GM12878 (cell line): ENCODE data around the gene POLD4. TPM values are rescaled to one million over a fixed set of nuclear protein-coding genes. Genes with fewer than 3 reads are reported as not detected.
A peak's percentile ranks its signal among the peaks of the same experiment; 100 is the strongest.

Experiments
- ATAC-seq: fragments of 200-7000 bp; cut with Tn5 transposase; 3 replicates; pipeline ENCODE4 v1.9.1; 2020; ENCODE audit warnings: mild to moderate bottlenecking, moderate library complexity
- BruUV-seq: library from RNA; stranded (reverse); fragments of 400-500 nt; replicated peaks from 2 replicates; lab custom pipeline; 2021; lab: Mats Ljungman, UMichigan
- CTCF ChIA-PET: fragments of 300-600 bp; sonication (Branson Sonifier 250); formaldehyde crosslinking; extraction: SDS; loops from one replicate; lab custom pipeline; 2021; ENCODE audit warnings: inconsistent platforms; lab: Yijun Ruan, JAX
- POLR2A ChIA-PET: fragments of 350-600 bp; formaldehyde crosslinking; extraction: SDS; loops from one replicate; lab custom pipeline; 2021; ENCODE audit warnings: inconsistent platforms; lab: Charles Lee
- RAD21 ChIA-PET: fragments of 300-600 bp; sonication (Branson Sonifier 250); formaldehyde crosslinking; loops from one replicate; lab custom pipeline; 2023; ENCODE audit warnings: antibody characterized with exemption; ENCODE audit not compliant: unreplicated experiment; lab: Charles Lee
- SMC1A ChIA-PET: fragments of 300-600 bp; sonication (Branson Sonifier 250); formaldehyde crosslinking; loops from one replicate; lab custom pipeline; 2023; ENCODE audit not compliant: unreplicated experiment, uncharacterized antibody; lab: Charles Lee
- DNase-seq: peaks from one replicate; pipeline ENCODE4 v3.0.0-alpha.2; 2011; ENCODE audit warnings: low read depth, low spot score
- FAIRE-seq: peaks from 3 replicates; lab custom pipeline; 2011; peaks lifted over from hg19 to GRCh38; lab: Jason Lieb, UNC
- H2AFZ ChIP-seq: 2 replicates; pipeline ENCODE4 v1.6.0; 2011; ENCODE audit warnings: low read depth, low read length, control low read depth; ENCODE audit not compliant: control insufficient read depth
- H3K27ac ChIP-seq: 2 replicates; pipeline ENCODE4 v1.5.1; 2011; ENCODE audit warnings: control low read depth; ENCODE audit not compliant: control insufficient read depth, insufficient read depth
- H3K27me3 ChIP-seq, 2 experiments: replicated peaks in 1 of 2; 2 replicates each; pipeline versions ENCODE4 v1.6.0 to v1.6.1; 2011; ENCODE audit warnings: low read length in 1 of 2; ENCODE audit not compliant: control insufficient read depth in 2 of 2, insufficient read depth in 2 of 2
- H3K36me3 ChIP-seq, 2 experiments: 2 replicates each; pipeline ENCODE4 v1.5.1; 2011; ENCODE audit warnings: low read length in 1 of 2; ENCODE audit not compliant: control insufficient read depth in 2 of 2, insufficient read depth in 2 of 2
- H3K4me1 ChIP-seq: 2 replicates; pipeline ENCODE4 v1.6.1; 2011; ENCODE audit warnings: mild to moderate bottlenecking, low read length, moderate library complexity, mixed read lengths; ENCODE audit not compliant: control insufficient read depth, insufficient read depth
- H3K4me2 ChIP-seq: 2 replicates; pipeline ENCODE4 v1.6.0; 2011; ENCODE audit warnings: control low read depth; ENCODE audit not compliant: control insufficient read depth, insufficient read depth
- H3K4me3 ChIP-seq: fragments of 200-600 bp; sonication (generic); 2 replicates; pipeline ENCODE4 v1.5.1; 2016
- H3K79me2 ChIP-seq: 2 replicates; pipeline ENCODE4 v1.6.0; 2011; ENCODE audit warnings: low read length; ENCODE audit not compliant: control insufficient read depth, insufficient read depth
- H3K9ac ChIP-seq: 2 replicates; pipeline ENCODE4 v1.8.0; 2011; ENCODE audit warnings: low read length, control low read depth, mixed read lengths; ENCODE audit not compliant: control insufficient read depth, insufficient read depth
- H3K9me3 ChIP-seq: replicated peaks from 3 replicates; pipeline ENCODE4 v1.5.1; 2011; ENCODE audit warnings: mild to moderate bottlenecking, low read length; ENCODE audit not compliant: control insufficient read depth, insufficient read depth
- H4K20me1 ChIP-seq: 2 replicates; pipeline ENCODE4 v1.6.0; 2011; ENCODE audit not compliant: control insufficient read depth, insufficient read depth
- BCL11A ChIP-seq: IDR thresholded peaks from 2 replicates; pipeline ENCODE4 v1.6.1; 2011; ENCODE audit warnings: low read depth, low read length
- BHLHE40 ChIP-seq, 2 experiments: fragments of 450-650 bp in 1 of 2; IDR thresholded peaks; 2 replicates each; pipeline ENCODE4 v1.6.1; 2011 to 2017; ENCODE audit warnings: low read depth in 2 of 2, borderline replicate concordance in 1 of 2, improper control_type of control experiment in 1 of 2, low read length in 1 of 2, mild to moderate bottlenecking in 1 of 2
- EZH2 ChIP-seq: IDR thresholded peaks from 2 replicates; pipeline ENCODE4 v1.6.1; 2012; ENCODE audit warnings: low read depth, mild to moderate bottlenecking, control low read depth, inconsistent platforms, low read length, borderline replicate concordance; ENCODE audit not compliant: control insufficient read depth
- GATAD2B ChIP-seq: fragments of 450-650 bp; conservative IDR thresholded peaks from 2 replicates; pipeline ENCODE4 v1.6.1; 2017; ENCODE audit warnings: low read depth, mild to moderate bottlenecking, moderate library complexity
- HDGF ChIP-seq: fragments of 450-650 bp; IDR thresholded peaks from 2 replicates; pipeline ENCODE4 v1.6.1; 2016; ENCODE audit warnings: antibody characterized with exemption
- PAX5 ChIP-seq: IDR thresholded peaks from 2 replicates; pipeline ENCODE4 v1.6.1; 2011; ENCODE audit warnings: low read depth, low read length, borderline replicate concordance
- TCF12 ChIP-seq: IDR thresholded peaks from 2 replicates; pipeline ENCODE4 v1.6.1; 2011; ENCODE audit warnings: low read depth, mild to moderate bottlenecking, low read length
- WRNIP1 ChIP-seq: IDR thresholded peaks from 2 replicates; pipeline ENCODE4 v1.6.1; 2011; ENCODE audit warnings: low read depth, low read length, improper control_type of control experiment, borderline replicate concordance
- WGBS: methylation state at CpG from one replicate; pipeline ENCODE4 v1.1.6; 2016; ENCODE audit warnings: low lambda C conversion rate; ENCODE audit not compliant: insufficient replicate concordance, insufficient coverage; ENCODE audit errors: missing lambda C conversion rate; 5-methylcytosine and 5-hydroxymethylcytosine counted together
- in situ Hi-C: fragments of 300-500 bp; cut with MboI; formaldehyde crosslinking; loops from 9 replicates; pipeline ENCODE4 v1.14.3; 2018; ENCODE audit warnings: mixed read lengths
- intact Hi-C: fragments of 100-400 bp; cut with micrococcal nuclease; formaldehyde crosslinking; loops from one replicate; pipeline ENCODE4 v1.14.2; 2022; ENCODE audit not compliant: unreplicated experiment
- polyA plus RNA-seq, 11 experiments: library from polyadenylated mRNA; depleted of rRNA in 4 of 11; unstranded in 6 of 11; stranded (reverse) in 5 of 11; fragments of >200 nt; fragmentation: Nextera tagmentation in 4 of 11; fragmentation: Illumina TruSeq in 1 of 11; extraction: Ambion mirVana in 4 of 11; extraction: Trizol in 1 of 11; gene quantifications; 1 replicate in 1 of 11; 2 replicates in 10 of 11; pipeline versions ENCODE4 v1.2.1 to v1.2.3, GENCODE V29; 2011 to 2016; ENCODE audit warnings: inconsistent platforms in 2 of 11, missing spikeins in 2 of 11, low read depth in 1 of 11
- total RNA-seq, 4 experiments: library from RNA; depleted of rRNA in 3 of 4; stranded (reverse); fragments of >200 nt in 3 of 4; fragmentation: Illumina TruSeq in 1 of 4; extraction: Trizol in 1 of 4; gene quantifications; 2 replicates each; pipeline versions ENCODE4 v1.2.1 to v1.2.3, GENCODE V29; 2013 to 2021
- TF ChIP-seq, protein P1 (sequence below): fragments of 450-650 bp; IDR thresholded peaks from 2 replicates; pipeline ENCODE4 v1.6.1; 2017; ENCODE audit warnings: mild to moderate bottlenecking

Gene POLD4
- total and polyA plus RNA-seq, 10 of the 15 experiments (the other 5 are each of a cell fraction or from before 2014, with no cell fraction given), result 8.1 to 176 (median 88.1) TPM

DNA sequence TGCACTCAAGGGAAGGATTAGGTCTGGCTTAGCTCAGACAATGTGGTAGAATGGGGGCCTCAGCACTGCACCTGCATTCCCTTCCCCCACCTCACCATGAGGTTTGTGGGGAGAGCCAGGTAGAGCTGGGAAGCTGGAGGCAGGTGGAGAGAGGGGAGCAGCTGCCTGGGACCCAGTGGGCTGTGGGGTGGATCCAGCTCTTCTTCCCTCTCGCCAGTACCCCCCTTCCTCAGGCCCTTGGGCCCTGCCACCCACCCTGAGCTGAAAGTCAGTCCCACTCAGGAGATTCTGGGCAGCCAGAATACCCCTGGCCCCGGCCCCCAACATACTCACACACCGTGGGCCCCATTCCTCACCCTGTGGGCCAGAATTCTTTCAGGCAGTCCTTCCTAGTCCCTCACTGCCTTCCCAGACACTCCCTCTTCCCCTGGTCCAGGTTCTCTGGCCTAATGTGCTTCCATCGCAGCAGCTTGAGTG is 3.1 kb upstream of the POLD4 start:
- Histone ChIP-seq H3K4me2 (peak overlapping the region; percentile 39), H3K4me3 (peak overlapping the region; percentile 51; the same call in 1 of the 2 replicates), H3K9me3 (no peaks in the 10 kb centered on the region), H3K79me2 (peaks cover 16% of the 10 kb centered on the region), H2AFZ (peak overlapping the region; percentile 70), H3K36me3 (no peaks in the 10 kb centered on the region), H3K27me3 (no peaks in the 10 kb centered on the region; a peak in 1 of 4 replicates), H3K27ac (peak overlapping the region; percentile 67)
- RAD21 ChIA-PET, result interaction anchor here (0.6 to 10.1 kb wide), 14 partner anchors 11 to 303 kb away, joined by 3 to 525 read pairs (median 4); partner anchors contain the start of genes CLCF1, PPP1CA, PTPRCAP and RAD9A
- no TSS peak for BruUV-seq
- 21% methylated on average over 4 of the region's 4 CpGs for WGBS
- intact Hi-C loops, result loop anchor here (2.0 kb wide), 2 partner anchors 14 to 150 kb away; no protein-coding TSS in a partner anchor
- TF ChIP-seq, protein P1, sequence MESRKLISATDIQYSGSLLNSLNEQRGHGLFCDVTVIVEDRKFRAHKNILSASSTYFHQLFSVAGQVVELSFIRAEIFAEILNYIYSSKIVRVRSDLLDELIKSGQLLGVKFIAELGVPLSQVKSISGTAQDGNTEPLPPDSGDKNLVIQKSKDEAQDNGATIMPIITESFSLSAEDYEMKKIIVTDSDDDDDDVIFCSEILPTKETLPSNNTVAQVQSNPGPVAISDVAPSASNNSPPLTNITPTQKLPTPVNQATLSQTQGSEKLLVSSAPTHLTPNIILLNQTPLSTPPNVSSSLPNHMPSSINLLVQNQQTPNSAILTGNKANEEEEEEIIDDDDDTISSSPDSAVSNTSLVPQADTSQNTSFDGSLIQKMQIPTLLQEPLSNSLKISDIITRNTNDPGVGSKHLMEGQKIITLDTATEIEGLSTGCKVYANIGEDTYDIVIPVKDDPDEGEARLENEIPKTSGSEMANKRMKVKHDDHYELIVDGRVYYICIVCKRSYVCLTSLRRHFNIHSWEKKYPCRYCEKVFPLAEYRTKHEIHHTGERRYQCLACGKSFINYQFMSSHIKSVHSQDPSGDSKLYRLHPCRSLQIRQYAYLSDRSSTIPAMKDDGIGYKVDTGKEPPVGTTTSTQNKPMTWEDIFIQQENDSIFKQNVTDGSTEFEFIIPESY, result no peak
- TF ChIP-seq GATAD2B (peak; percentile 13; the same call in 1 of the 2 replicates), WRNIP1 (no peak), EZH2 (no peak), BHLHE40 (IDR thresholded peaks at IDR 0.05; ENCODE audit: borderline replicate concordance in 1 of 2, low read depth in 2 of 2, low read length in 1 of 2) (0 out of 4 replicates have a peak, but pooled peaks of 1 of the 2 experiments have one; percentile 6), BCL11A (no peak), TCF12 (no peak), PAX5 (no peak), HDGF (peak; percentile 87; the same call in 1 of the 2 replicates)
- TF ChIP-seq, all 136 proteins: peak for 3
- ChIA-PET CTCF (interaction anchor here (0.6 to 26.2 kb wide), 13 partner anchors 9 to 638 kb away, joined by 3 to 1301 read pairs (median 4); partner anchors contain the start of genes CLCF1, PPP1CA and RAD9A), SMC1A (interaction anchor here (0.8 to 15.8 kb wide), 11 partner anchors 11 to 303 kb away, joined by 3 to 646 read pairs (median 6); partner anchors contain the start of genes CLCF1, PPP1CA, RAD9A and TBC1D10C), POLR2A (interaction anchor here (1.0 to 11.4 kb wide), 9 partner anchors 11 to 89 kb away, joined by 3 to 183 read pairs (median 11); partner anchors contain the start of genes PPP1CA, RAD9A and TBC1D10C)
- ATAC-seq (no peak), FAIRE-seq (no peak), DNase-seq (no peak)
- H4K20me1 ChIP-seq, result no peaks in the 10 kb centered on the region
- in situ Hi-C loops, result no loop called here
- H3K4me1 ChIP-seq, result peaks cover 36% of the 10 kb centered on the region
- H3K9ac ChIP-seq, result peak overlapping the region; percentile 65
